GM12878 (cell line): ENCODE results near the gene DMD. TPM values are rescaled to one million over a fixed set of nuclear protein-coding genes. Genes with fewer than 3 reads are reported as not detected.

Experiments used
- ATAC-seq: fragments of 200-7000 bp; cut with Tn5 transposase; 3 replicates; pipeline ENCODE4 v1.9.1; 2020; ENCODE audit warnings: mild to moderate bottlenecking, moderate library complexity
- BruUV-seq: library from RNA; stranded (reverse); fragments of 400-500 nt; replicated peaks from 2 replicates; lab custom pipeline; 2021; lab: Mats Ljungman, UMichigan
- CTCF ChIA-PET: fragments of 300-600 bp; sonication (Branson Sonifier 250); formaldehyde crosslinking; extraction: SDS; loops from one replicate; lab custom pipeline; 2021; ENCODE audit warnings: inconsistent platforms; lab: Yijun Ruan, JAX
- POLR2A ChIA-PET: fragments of 350-600 bp; formaldehyde crosslinking; extraction: SDS; loops from one replicate; lab custom pipeline; 2021; ENCODE audit warnings: inconsistent platforms; lab: Charles Lee
- RAD21 ChIA-PET: fragments of 300-600 bp; sonication (Branson Sonifier 250); formaldehyde crosslinking; loops from one replicate; lab custom pipeline; 2023; ENCODE audit warnings: antibody characterized with exemption; ENCODE audit not compliant: unreplicated experiment; lab: Charles Lee
- SMC1A ChIA-PET: fragments of 300-600 bp; sonication (Branson Sonifier 250); formaldehyde crosslinking; loops from one replicate; lab custom pipeline; 2023; ENCODE audit not compliant: unreplicated experiment, uncharacterized antibody; lab: Charles Lee
- DNase-seq: peaks from one replicate; pipeline ENCODE4 v3.0.0-alpha.2; 2011; ENCODE audit warnings: low read depth, low spot score
- FAIRE-seq: peaks from 3 replicates; lab custom pipeline; 2011; peaks lifted over from hg19 to GRCh38; lab: Jason Lieb, UNC
- H2AFZ ChIP-seq: 2 replicates; pipeline ENCODE4 v1.6.0; 2011; ENCODE audit warnings: low read depth, low read length, control low read depth; ENCODE audit not compliant: control insufficient read depth
- H3K27ac ChIP-seq: 2 replicates; pipeline ENCODE4 v1.5.1; 2011; ENCODE audit warnings: control low read depth; ENCODE audit not compliant: control insufficient read depth, insufficient read depth
- H3K27me3 ChIP-seq, 2 experiments: replicated peaks in 1 of 2; 2 replicates each; pipeline versions ENCODE4 v1.6.0 to v1.6.1; 2011; ENCODE audit warnings: low read length in 1 of 2; ENCODE audit not compliant: control insufficient read depth in 2 of 2, insufficient read depth in 2 of 2
- H3K36me3 ChIP-seq, 2 experiments: 2 replicates each; pipeline ENCODE4 v1.5.1; 2011; ENCODE audit warnings: low read length in 1 of 2; ENCODE audit not compliant: control insufficient read depth in 2 of 2, insufficient read depth in 2 of 2
- H3K4me1 ChIP-seq: 2 replicates; pipeline ENCODE4 v1.6.1; 2011; ENCODE audit warnings: mild to moderate bottlenecking, low read length, moderate library complexity, mixed read lengths; ENCODE audit not compliant: control insufficient read depth, insufficient read depth
- H3K4me2 ChIP-seq: 2 replicates; pipeline ENCODE4 v1.6.0; 2011; ENCODE audit warnings: control low read depth; ENCODE audit not compliant: control insufficient read depth, insufficient read depth
- H3K4me3 ChIP-seq: fragments of 200-600 bp; sonication (generic); 2 replicates; pipeline ENCODE4 v1.5.1; 2016
- H3K79me2 ChIP-seq: 2 replicates; pipeline ENCODE4 v1.6.0; 2011; ENCODE audit warnings: low read length; ENCODE audit not compliant: control insufficient read depth, insufficient read depth
- H3K9ac ChIP-seq: 2 replicates; pipeline ENCODE4 v1.8.0; 2011; ENCODE audit warnings: low read length, control low read depth, mixed read lengths; ENCODE audit not compliant: control insufficient read depth, insufficient read depth
- H3K9me3 ChIP-seq: replicated peaks from 3 replicates; pipeline ENCODE4 v1.5.1; 2011; ENCODE audit warnings: mild to moderate bottlenecking, low read length; ENCODE audit not compliant: control insufficient read depth, insufficient read depth
- H4K20me1 ChIP-seq: 2 replicates; pipeline ENCODE4 v1.6.0; 2011; ENCODE audit not compliant: control insufficient read depth, insufficient read depth
- ASH2L ChIP-seq: fragments of 300-600, 200-600 bp; sonication (generic); IDR thresholded peaks from 2 replicates; pipeline ENCODE4 v1.6.1; 2017; ENCODE audit warnings: low read depth, mild to moderate bottlenecking, borderline replicate concordance
- BCL3 ChIP-seq: IDR thresholded peaks from 2 replicates; pipeline ENCODE4 v1.6.1; 2011; ENCODE audit warnings: borderline replicate concordance, low read depth, mild to moderate bottlenecking, moderate library complexity, low read length; ENCODE audit not compliant: insufficient read depth, poor library complexity, severe bottlenecking
- BHLHE40 ChIP-seq, 2 experiments: fragments of 450-650 bp in 1 of 2; IDR thresholded peaks; 2 replicates each; pipeline ENCODE4 v1.6.1; 2011 to 2017; ENCODE audit warnings: low read depth in 2 of 2, borderline replicate concordance in 1 of 2, improper control_type of control experiment in 1 of 2, low read length in 1 of 2, mild to moderate bottlenecking in 1 of 2
- EP300 ChIP-seq, 2 experiments: fragments of 150-350 bp in 1 of 2; IDR thresholded peaks; 2 replicates each; pipeline ENCODE4 v1.6.1; 2011 to 2012; ENCODE audit warnings: low read depth in 2 of 2, low read length in 2 of 2, borderline replicate concordance in 1 of 2, improper control_type of control experiment in 1 of 2, inconsistent platforms in 1 of 2; ENCODE audit not compliant: control insufficient read depth in 1 of 2
- GABPA ChIP-seq: IDR thresholded peaks from 2 replicates; pipeline ENCODE4 v1.6.1; 2014; ENCODE audit warnings: antibody characterized with exemption, low read depth, mild to moderate bottlenecking, inconsistent platforms
- KDM1A ChIP-seq: fragments of 200-600 bp; sonication (generic); IDR thresholded peaks from 2 replicates; pipeline ENCODE4 v1.6.1; 2016; ENCODE audit warnings: borderline replicate concordance
- MAX ChIP-seq: IDR thresholded peaks from 2 replicates; pipeline ENCODE4 v1.6.1; 2012; ENCODE audit warnings: low read depth, low read length, improper control_type of control experiment
- MEF2B ChIP-seq: fragments of 450-650 bp; IDR thresholded peaks from 2 replicates; pipeline ENCODE4 v1.6.1; 2018; ENCODE audit warnings: mild to moderate bottlenecking, moderate library complexity; ENCODE audit not compliant: partially characterized antibody, poor library complexity, severe bottlenecking
- PBX3 ChIP-seq: IDR thresholded peaks from 2 replicates; pipeline ENCODE4 v1.6.1; 2011; ENCODE audit warnings: mild to moderate bottlenecking, low read depth, low read length, moderate library complexity; ENCODE audit not compliant: insufficient replicate concordance
- PML ChIP-seq: IDR thresholded peaks from 2 replicates; pipeline ENCODE4 v1.6.1; 2012; ENCODE audit warnings: low read length, inconsistent platforms
- RAD21 ChIP-seq: IDR thresholded peaks from 2 replicates; pipeline ENCODE4 v1.6.1; 2011; ENCODE audit warnings: mild to moderate bottlenecking, low read depth, low read length, moderate library complexity; ENCODE audit not compliant: insufficient read depth
- RB1 ChIP-seq: fragments of 450-650 bp; formaldehyde crosslinking; IDR thresholded peaks from 2 replicates; pipeline ENCODE4 v1.6.1; 2017; ENCODE audit warnings: mild to moderate bottlenecking, borderline replicate concordance
- SIX5 ChIP-seq: IDR thresholded peaks from 2 replicates; pipeline ENCODE4 v1.6.1; 2011; ENCODE audit warnings: mild to moderate bottlenecking, low read depth, low read length, moderate library complexity; ENCODE audit not compliant: severe bottlenecking
- SPI1 ChIP-seq: IDR thresholded peaks from 2 replicates; pipeline ENCODE4 v1.6.1; 2011; ENCODE audit warnings: low read depth, mild to moderate bottlenecking, low read length, moderate library complexity, borderline replicate concordance; ENCODE audit not compliant: insufficient read depth
- WGBS: methylation state at CpG from one replicate; pipeline ENCODE4 v1.1.6; 2016; ENCODE audit warnings: low lambda C conversion rate; ENCODE audit not compliant: insufficient replicate concordance, insufficient coverage; ENCODE audit errors: missing lambda C conversion rate; 5-methylcytosine and 5-hydroxymethylcytosine counted together
- in situ Hi-C: fragments of 300-500 bp; cut with MboI; formaldehyde crosslinking; loops from 9 replicates; pipeline ENCODE4 v1.14.3; 2018; ENCODE audit warnings: mixed read lengths
- intact Hi-C: fragments of 100-400 bp; cut with micrococcal nuclease; formaldehyde crosslinking; loops from one replicate; pipeline ENCODE4 v1.14.2; 2022; ENCODE audit not compliant: unreplicated experiment
- polyA plus RNA-seq, 11 experiments: library from polyadenylated mRNA; depleted of rRNA in 4 of 11; unstranded in 6 of 11; stranded (reverse) in 5 of 11; fragments of >200 nt; fragmentation: Nextera tagmentation in 4 of 11; fragmentation: Illumina TruSeq in 1 of 11; extraction: Ambion mirVana in 4 of 11; extraction: Trizol in 1 of 11; gene quantifications; 1 replicate in 1 of 11; 2 replicates in 10 of 11; pipeline versions ENCODE4 v1.2.1 to v1.2.3, GENCODE V29; 2011 to 2016; ENCODE audit warnings: inconsistent platforms in 2 of 11, missing spikeins in 2 of 11, low read depth in 1 of 11
- total RNA-seq, 4 experiments: library from RNA; depleted of rRNA in 3 of 4; stranded (reverse); fragments of >200 nt in 3 of 4; fragmentation: Illumina TruSeq in 1 of 4; extraction: Trizol in 1 of 4; gene quantifications; 2 replicates each; pipeline versions ENCODE4 v1.2.1 to v1.2.3, GENCODE V29; 2013 to 2021

The DMD gene
- total and polyA plus RNA-seq, 10 of the 15 experiments (the other 5 are each of a cell fraction or from before 2014, with no cell fraction given) = 1.4 to 24.3 (median 4.3) TPM

GRCh38 chrX:32395878-32396277 is 815.5 kb downstream of the DMD start:
- TF ChIP-seq BHLHE40 (IDR thresholded peaks at IDR 0.05; ENCODE audit: borderline replicate concordance in 1 of 2, low read depth in 2 of 2, low read length in 1 of 2) = no peak

GRCh38 chrX:32392655-32393054 is 818.7 kb downstream of the DMD start:
- ATAC-seq = no peak
- RAD21 ChIA-PET = no interaction called here
- SMC1A ChIA-PET = no interaction called here
- no peak overlapping the region for H2AFZ ChIP-seq
- H3K27ac ChIP-seq = no peak overlapping the region
- H3K4me2 ChIP-seq = no peak overlapping the region
- no peaks in the 10 kb centered on the region for H3K9me3 ChIP-seq
- H3K27me3 ChIP-seq = no peaks in the 10 kb centered on the region
- no TSS peak for BruUV-seq
- H3K36me3 ChIP-seq = no peaks in the 10 kb centered on the region
- 28% methylated on average over 4 of the region's 4 CpGs for WGBS
- in situ Hi-C loops = no loop called here
- POLR2A ChIA-PET = no interaction called here
- no peaks in the 10 kb centered on the region for H4K20me1 ChIP-seq
- intact Hi-C loops = no loop called here
- CTCF ChIA-PET = no interaction called here
- H3K4me1 ChIP-seq = no peaks in the 10 kb centered on the region
- no peak overlapping the region for H3K9ac ChIP-seq
- DNase-seq = no peak
- no peak overlapping the region for H3K4me3 ChIP-seq
- H3K79me2 ChIP-seq = no peaks in the 10 kb centered on the region
- no peak for FAIRE-seq
- TF ChIP-seq ASH2L (no peak), SPI1 (no peak), MEF2B (no peak), RAD21 (no peak), GABPA (no peak), PML (no peak), EP300 (IDR thresholded peaks at IDR 0.05; ENCODE audit: borderline replicate concordance in 1 of 2, control insufficient read depth in 1 of 2, low read depth in 2 of 2, low read length in 2 of 2) (no peak), MAX (no peak), BCL3 (no peak), SIX5 (no peak), RB1 (no peak), KDM1A (no peak), PBX3 (no peak)

More at GRCh38 chrX:32395878-32396277, 815.5 kb downstream of the DMD start:
- 50% methylated on average over 2 of the region's 2 CpGs for WGBS
- no peak overlapping the region for H3K27ac ChIP-seq
- no TSS peak for BruUV-seq
- no peak overlapping the region for H3K4me2 ChIP-seq
- CTCF ChIA-PET = interaction anchor here (0.6 kb wide), 1 partner anchor 12 kb away, joined by 3 read pairs; no protein-coding TSS in a partner anchor
- RAD21 ChIA-PET = interaction anchor here (0.8 kb wide), 1 partner anchor 166 kb away, joined by 3 read pairs; no protein-coding TSS in a partner anchor
- DNase-seq = no peak
- FAIRE-seq = no peak
- no peak for ATAC-seq
- H3K79me2 ChIP-seq = no peaks in the 10 kb centered on the region
- H3K27me3 ChIP-seq = no peaks in the 10 kb centered on the region
- H3K4me3 ChIP-seq = no peak overlapping the region
- SMC1A ChIA-PET = interaction anchor here (0.9 kb wide), 1 partner anchor 16 kb away, joined by 3 read pairs; no protein-coding TSS in a partner anchor
- H2AFZ ChIP-seq = no peak overlapping the region
- in situ Hi-C loops = no loop called here
- POLR2A ChIA-PET = no interaction called here
- H4K20me1 ChIP-seq = no peaks in the 10 kb centered on the region
- intact Hi-C loops = no loop called here
- no peaks in the 10 kb centered on the region for H3K9me3 ChIP-seq
- no peak overlapping the region for H3K9ac ChIP-seq
- no peaks in the 10 kb centered on the region for H3K36me3 ChIP-seq
- H3K4me1 ChIP-seq = no peaks in the 10 kb centered on the region
